Stimulated activated CD8-positive, alpha-beta memory T cell treated with anti-CD3 and anti-CD28 coated beads, Interleukin-7, amount 100 ng/mL, for 1 hour (primary cell): ENCODE results near the gene ELOVL1.

Source experiments
- DNase-seq, 2 donors: peaks; one replicate each; pipeline ENCODE4 v3.0.0-alpha.2; 2020; ENCODE audit warnings: low read depth in 2 of 2

ELOVL1 gene

DNA sequence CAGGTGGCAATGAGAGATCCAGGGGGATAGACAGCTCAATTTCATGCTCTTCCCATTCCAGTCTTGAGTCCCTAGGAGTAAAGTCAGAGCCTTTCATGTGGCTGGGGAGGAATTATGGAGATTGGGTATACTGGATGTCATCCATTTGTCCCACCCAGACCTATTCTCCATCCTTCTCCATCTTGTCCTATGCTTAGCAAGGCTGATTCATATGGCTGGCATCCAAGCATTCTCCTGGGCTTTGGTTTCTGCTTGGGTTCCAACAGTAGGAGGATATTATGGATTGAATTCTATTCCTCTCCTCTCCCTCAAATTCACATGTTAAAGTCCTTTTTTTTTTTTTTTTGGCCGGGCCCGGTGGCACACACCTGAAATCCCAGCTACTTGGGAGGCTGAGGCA is 12.9 kb downstream of the ELOVL1 start:
- DNase-seq = no peak

DNA sequence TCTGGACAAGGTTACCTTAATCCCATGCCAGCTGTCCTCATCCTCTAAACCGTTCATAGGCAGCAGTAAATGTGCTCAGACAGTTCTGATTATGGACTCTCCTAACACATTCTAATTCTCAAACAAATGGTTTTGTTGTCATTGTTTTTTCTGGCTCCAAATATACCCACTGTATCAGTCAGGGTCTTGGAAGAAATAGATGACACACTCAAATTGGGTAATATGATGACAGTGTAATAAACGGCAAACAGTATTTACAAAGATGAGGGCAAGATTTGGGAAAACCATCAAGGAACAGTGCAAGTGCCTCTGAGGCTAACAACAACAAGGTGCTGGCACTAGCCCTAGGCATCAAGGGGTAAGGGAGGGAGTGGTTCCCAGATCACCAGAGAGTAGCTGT is 13.3 kb downstream of the ELOVL1 start:
- no peak for DNase-seq

DNA sequence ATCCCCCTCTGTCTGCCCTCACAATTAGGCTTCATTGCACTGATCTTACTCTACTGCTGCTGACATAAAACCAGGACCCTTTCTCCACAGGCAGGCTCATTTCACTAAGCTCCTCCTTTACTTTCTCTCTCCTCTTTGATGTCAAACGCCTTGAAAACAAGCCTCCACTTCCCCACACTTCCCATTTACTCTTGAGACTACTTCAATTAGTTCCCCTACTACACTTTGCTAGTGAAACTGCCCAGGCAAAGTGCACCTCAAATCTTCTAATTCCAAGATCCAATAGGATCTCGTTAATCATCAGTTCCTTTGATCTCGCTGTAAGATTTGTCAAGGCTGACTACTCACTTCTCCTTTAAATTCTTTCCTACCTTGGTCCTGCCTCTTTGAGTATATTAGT is 14.9 kb downstream of the ELOVL1 start:
- DNase-seq = no peak

DNA sequence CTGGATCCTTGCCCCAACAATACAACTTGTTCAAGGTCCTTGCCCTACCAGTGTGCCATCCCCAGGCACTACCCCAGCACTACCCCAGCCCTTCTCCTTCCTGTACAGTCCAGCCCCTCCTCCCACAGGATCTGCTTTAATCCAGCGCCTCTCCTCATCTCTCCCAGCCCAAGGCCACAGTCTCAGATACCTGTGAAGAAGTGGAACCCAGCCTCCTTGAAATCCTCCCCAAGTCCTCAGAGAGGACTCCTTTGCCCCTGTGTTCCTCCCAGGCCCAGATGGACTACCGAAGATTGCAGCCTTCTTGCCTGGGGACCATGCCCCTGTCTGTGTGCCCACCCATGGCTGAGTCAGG is 15.5 kb downstream of the ELOVL1 start:
- no peak for DNase-seq

DNA sequence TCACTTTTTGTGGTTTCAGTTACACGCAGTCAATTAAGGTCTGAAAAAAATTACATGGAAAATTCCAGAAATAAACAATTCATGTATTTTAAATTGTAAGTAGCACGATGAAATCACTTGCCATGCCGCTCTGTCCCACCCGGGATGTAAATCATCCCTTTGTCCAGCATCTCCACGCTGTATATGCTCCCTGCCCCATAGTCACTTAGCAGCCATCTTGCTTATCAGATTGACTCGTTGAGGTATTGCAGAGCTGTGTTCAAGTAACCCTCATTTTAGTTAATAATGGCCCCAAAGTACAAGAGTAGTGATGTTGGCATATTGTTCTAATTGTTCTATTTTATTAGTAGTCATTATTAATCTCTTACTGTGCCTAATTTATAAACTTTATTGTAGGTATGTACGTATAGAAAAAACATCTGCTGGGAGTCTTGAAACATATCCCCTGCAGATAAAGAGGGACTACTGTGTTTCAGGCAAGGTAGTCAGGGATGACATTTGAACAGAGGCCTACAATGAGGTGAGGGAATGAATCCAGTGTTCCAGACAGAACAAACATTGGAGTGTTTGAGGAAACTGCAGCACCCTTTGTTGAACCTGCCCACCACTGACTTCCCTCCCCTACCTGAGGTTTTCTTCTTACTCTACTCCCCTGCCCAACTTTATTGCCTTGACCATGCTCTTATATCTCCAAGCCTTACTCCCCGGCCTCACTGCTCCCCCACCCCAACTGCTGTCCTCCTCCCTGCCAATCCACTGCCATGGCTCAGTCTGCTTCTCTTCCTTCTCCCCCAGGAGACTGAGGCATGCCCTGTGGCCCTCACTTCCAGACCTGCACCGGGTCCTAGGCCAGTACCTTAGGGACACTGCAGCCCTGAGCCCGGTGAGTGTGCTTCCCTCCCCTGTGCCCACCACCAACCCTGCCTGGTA is 16.1 kb downstream of the ELOVL1 start:
- no peak for DNase-seq

DNA sequence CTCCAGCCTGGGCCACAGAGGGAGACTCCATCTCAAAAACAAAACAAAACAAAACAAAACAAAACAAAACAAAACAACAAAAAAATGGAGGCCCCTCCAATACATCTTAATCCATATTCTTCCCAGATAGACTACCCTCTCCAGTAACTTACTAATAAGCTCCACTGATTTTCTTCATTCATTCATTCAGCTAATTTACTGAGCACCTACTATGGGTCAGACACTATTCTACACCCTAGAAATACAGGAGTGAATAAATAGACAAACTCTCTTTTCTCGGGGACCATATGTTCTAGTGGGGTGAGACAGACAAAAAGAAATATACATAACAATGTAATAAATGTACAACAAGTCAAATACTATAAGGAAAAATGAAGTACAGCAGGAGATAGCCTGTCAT is 16.8 kb downstream of the ELOVL1 start:
- no peak for DNase-seq

DNA sequence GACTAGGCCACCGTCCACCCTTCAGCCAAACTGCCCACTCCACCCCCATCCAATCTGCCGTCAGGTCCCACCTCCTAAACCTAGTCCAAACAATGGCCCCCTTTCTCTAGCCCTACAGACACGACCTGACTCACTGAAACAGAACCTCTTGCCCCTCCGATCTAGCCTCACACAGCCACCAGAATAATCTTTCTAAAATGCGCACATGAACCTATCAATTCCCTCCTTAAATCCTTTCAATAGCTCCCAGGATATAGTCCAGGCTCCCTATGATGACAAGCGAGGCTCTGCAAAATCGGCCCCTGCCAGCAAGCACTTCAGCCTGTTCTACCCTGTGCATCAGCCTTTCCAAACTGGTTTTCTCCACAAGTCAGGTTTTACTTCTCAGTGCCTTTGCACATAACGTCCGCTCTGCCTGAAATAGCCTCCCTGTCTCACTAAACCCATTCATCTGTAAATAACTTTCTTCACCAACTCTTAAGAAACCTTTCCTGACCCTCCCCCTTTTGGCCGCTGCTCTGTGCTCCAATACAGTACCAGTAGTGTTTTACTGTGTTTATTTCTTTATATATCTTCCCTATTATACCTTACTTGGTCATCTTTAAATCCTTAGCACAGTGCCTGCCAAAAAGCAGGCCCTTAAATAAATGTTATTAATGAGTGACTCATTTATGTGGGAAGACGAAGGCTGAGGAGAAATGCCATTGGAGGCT is 18.1 kb downstream of the ELOVL1 start:
- no peak for DNase-seq

DNA sequence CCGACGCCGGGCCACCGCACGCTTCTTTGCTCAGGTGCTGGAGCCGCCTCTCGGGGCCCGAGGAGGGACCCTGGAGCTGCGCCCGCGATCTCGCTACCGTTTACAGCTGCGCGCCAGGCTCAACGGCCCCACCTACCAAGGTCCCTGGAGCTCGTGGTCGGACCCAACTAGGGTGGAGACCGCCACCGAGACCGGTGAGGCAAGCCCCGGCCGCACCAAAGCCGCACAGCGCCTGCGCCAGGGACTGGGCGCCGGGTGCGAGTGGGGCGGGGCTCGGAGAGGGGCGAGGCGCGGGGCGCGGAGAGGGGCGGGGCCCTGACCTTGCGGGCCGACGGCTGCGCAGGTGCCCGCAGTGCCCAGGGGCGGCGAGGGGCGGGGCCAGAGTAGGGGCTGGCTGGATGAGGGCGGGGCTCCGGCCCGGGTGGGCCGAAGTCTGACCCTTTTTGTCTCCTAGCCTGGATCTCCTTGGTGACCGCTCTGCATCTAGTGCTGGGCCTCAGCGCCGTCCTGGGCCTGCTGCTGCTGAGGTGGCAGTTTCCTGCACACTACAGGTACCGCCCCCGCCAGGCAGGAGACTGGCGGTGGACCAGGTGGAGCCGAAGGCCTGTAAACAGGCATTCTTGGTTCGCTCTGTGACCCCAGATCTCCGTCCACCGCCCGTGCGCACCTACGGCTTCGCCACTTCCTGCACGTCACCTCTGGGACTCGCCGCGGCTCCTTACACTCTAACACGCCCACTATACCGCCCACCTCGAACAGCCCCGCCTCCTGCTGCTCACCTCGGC is 18.8 kb downstream of the ELOVL1 start:
- no peak for DNase-seq

DNA sequence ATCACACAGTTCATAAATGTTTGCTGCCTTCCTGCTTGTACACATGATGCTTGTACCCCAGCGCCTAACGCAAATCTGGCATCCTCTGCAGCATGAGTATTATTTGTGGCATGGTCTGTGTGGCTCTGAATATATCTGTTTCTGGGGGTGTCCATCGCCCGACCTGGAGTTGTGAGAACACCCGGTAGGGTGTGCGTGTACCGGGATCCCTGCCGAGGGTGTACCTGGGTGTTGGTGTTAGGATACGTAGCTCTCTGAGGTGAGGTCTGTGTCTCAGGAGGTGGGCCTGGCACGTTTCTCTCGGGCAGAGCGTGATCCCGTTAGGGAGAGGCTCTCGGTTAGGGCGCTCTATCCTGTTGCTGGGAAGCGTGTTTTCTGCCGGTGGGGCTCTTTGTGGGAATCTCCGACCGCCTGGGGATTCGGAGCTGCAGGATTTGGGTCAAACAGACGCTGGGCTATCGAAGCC is 19.4 kb downstream of the ELOVL1 start:
- no peak for DNase-seq

DNA sequence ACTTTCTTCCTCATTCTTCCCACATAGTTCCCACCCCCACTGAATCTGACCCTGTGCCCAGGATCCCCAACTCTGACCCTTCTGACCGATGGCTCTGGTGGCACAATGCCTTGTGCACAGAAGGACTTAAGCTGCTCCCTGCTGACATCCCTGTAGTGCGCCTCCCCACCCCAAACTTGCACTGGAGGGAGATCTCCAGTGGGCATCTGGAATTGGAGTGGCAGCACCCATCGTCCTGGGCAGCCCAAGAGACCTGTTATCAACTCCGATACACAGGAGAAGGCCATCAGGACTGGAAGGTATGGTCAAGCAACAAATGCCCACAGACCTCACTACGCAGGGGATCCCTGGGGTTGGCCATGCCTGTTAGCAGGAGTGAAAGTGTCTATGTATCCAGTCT is 21.2 kb downstream of the ELOVL1 start:
- no peak for DNase-seq

DNA sequence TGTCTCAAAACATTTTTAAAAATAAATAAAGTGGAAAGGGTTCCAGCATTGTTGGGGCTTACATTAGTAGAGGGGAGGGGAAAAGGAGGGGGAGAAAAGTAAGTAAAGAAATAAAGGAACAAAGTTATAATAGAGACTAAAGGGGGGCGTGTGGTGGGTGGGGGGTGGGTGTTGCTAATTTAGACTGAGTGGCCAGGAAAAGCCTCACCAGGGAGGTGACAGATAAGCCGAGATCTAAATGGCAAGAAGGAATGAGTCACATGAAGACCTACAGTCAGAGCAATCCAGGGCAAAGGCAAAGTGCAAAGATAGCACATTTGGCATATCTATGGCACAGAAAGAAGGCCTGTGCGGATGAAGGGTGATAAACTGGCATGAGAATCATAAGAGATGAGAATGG is 22.7 kb downstream of the ELOVL1 start:
- no peak for DNase-seq

DNA sequence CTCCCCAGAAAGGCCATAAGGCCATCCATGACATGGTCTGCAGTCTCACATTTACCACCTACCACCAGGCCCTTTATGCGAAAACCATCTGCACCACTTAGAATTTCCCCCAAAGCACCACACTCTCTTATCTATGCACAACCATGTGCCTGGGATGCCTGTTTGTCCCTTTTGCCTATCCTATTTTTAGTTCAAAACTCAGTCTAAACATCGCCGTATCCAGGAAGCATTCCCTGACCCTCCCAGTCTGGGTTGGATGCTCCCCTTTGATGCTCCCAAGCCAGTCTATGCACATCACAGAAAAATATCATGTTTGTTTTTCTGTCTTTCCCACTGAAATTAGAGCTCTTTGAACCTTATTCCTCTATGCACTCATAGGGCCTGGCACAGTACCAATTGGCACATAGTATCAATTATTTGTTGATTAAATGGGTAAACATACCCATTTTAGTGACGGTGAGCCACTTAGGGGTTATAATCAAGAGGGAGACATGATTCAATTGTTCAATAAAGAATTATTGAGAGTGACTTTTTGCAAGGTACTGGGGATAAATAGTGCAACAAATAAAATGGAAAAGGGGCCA is 23.5 kb downstream of the ELOVL1 start:
- DNase-seq = no peak

DNA sequence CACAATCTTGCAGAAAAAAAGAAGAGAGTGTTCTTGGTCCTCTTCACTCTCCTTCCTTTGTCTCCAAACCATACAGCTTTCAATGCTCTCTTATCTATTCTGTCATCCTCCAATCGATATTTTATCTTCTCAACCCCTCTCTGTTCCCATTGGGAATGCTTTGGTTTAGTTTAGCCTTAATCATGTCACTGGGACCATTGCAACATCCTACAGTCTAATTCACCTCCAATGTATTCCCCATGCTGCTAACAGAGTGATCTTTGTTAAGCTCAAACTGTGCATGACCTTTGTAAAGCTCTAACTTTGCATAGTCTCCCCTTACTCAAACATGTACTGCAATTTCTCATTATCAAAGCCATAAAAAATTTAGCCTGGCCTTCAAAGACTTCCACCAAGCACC is 27.3 kb downstream of the ELOVL1 start:
- no peak for DNase-seq

DNA sequence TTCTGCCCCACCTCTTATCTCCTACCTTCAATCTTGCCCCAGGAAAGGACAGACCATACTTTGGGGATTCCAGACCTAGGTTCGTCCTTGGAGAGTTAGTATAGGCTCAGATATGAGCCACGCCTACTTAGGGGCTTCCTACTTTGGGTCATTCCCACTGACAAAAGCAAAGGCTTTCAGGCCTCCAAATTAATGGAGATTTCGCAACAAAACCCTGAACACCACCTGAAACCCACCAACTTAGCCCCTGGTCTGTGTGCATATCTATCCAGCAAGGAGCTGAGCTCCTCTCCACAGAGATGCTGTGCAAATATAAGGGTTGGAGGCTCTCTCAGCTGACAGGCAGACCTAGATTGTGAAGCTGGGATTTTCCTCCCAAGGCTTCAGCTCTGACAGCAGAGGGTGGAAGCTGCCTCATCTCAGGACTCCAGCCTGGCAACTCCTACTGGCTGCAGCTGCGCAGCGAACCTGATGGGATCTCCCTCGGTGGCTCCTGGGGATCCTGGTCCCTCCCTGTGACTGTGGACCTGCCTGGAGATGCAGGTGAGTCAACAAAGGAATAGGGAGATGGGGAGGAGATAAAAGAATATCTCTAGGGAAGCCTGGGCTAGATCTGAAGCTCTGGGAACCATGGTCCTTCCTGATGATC is 28.1 kb downstream of the ELOVL1 start:
- DNase-seq = no peak

DNA sequence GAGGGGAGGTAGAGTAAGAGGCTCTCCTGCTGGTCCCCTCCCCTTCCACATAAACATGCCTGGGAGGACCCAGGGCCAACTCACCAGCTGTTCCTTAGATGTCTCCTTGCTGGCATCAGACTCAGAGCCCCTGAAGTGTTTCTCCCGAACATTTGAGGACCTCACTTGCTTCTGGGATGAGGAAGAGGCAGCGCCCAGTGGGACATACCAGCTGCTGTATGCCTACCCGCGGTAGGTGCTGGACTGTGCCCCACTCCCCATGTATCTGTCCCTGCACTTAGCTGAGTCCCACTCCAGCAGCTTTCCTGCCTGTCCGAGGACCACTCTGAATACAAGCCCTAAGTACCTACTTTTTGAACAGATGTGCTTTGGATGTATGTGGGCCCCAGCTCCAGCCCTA is 29.8 kb downstream of the ELOVL1 start:
- no peak for DNase-seq

DNA sequence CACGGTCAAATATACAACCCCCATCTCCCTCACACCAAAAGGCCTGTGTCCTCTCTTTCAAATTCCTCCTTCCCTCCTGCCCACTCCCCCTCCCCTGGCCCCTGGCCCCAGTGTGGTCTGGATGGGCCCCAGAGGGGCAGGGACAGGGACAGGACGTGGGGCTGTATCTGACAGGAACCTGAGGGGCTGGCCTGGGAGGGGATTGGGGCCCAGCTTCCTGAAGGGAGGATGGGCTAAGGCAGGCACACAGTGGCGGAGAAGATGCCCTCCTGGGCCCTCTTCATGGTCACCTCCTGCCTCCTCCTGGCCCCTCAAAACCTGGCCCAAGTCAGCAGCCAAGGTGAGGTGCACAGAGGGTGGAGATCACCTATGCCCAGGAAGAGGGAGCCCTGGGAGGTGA is 30.2 kb downstream of the ELOVL1 start, which contains the start of gene MPL:
Gene MPL (plus strand): TSS at position 231 of the 400 bp plus-strand sequence. CDS start 31 bp downstream, at position 262.
- DNase-seq = no peak

DNA sequence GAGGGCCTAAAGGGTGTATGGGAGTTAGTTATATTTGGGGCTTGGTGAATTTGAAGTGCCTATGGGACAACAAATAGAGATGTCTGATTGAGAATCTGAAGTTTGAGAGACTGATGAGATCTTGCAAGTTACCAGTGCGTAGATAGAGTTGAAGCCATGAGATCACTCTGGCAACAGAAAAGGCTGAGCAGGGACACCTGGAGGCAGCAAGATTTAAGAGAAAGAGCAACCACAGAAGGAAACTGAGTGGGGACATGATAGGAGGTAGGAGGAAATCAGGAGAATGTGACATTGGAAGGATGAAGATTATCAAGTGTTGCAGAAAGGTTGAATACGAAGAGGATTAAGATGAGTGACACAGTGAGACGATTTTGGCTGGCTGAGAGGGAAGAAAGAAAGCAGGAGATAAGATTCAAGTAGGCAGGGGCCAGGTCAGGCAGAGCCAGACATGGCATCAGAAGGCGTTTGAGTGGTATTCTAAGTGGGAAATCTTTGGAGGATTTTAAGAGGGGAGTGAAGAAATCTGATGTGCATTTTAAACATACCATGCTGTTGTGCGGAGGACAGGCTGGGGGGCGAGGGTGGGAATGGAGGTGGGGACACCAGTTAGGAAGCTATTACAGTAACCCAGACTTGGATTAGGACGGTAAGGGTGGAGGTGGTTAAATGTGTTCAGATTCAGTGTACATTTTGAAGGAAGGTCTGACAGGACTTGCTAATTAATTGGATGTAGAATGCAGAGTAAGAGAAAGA is 33.2 kb downstream of the ELOVL1 start:
- no peak for DNase-seq

DNA sequence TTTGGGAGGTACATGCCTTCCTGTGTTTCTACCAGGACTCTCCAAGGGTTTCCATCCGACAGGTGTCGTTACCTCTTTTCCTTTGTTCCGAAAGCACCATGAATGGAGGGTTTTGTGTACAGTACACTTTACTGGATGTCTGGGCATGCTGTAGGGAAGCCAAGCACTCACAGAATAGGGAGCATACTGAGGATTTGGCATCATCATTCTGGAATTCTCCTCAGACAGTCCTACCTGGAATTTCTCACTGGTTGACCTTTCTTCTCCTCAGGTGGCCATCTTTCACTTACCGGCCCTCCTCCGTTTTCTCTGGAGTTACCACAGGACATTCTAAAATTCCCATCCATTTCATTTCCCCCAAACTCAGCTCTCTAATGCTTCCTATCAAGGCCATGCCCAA is 36.1 kb downstream of the ELOVL1 start:
- DNase-seq = no peak

DNA sequence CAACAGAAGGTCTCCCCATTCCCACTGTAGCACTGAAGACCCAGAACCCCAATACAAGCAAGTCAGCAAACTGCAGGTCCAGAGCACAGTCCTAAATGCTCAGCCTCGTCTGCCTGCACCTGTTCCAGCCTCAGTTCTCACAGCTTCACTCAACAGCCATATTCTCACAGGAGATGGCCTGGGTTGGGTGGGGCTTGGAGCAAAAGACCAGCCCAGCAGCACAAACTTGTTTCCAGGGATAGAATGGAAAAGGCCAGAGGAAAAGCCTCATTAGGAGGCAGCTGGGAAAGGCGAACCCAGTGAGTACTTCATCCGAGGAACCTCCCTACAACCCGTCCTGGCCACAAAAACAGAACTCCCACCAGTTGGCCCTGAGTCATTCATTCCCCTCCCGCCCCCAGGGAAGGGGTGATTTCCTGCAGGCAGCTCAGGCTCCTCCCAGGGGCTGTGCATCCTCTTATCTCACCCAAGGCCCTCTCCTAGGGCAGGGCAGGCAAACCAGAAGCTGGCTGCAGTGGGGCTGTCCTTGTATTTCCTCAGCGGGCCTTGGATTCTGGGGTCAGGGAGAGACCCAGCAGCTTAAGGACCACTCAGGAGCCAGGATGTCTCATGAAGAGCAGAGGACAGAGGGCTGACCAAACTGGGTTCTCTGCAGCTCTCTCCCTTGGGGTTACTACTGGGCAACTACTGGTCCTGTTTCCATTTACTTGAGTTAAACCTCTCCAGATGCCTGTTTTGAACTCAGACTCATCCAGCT is 37.6 kb downstream of the ELOVL1 start:
- no peak for DNase-seq
